ENCODE data around the gene APLP1.

Gene APLP1

DNA sequence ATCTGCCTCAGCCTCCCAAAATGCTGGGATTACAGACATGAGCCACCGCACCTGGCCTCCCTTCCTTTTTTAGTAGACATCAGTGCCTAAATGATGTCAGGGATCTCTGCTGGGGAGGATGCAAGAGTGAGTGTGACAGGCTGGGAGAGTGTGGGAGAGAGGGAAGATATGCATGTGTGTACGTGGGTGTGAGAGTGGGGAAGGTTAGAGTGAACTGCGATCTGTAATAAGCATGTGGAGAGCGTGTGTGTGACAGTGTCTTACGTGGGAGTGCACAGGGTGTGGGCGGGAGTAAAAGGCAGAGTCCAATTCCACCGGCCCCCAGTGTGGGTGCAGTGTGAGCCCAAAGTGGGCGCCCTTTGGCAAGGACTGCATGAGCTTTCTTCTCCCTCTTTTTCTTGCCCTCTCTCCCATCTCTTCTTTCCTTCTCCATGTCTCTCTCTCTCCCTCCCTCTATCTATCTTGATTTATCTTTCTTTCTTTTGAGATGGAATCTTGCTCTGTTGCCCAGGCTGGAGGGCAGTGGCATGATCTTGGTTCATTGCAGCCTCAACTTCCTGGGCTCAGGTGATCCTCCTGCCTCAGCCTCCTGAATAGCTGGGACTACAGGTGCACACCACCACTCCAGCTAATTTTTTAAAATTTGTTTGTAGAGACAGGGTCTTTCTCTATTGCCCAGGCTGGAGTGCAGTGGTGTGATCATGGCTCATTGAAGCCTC, 15.2 kb upstream of the APLP1 start:
- H3K9me3 ChIP-seq (ENCODE audit: control insufficient read depth, insufficient read depth, low read length): no peaks in the 10 kb centered on the region
- H3K4me1 ChIP-seq (ENCODE audit: control insufficient read depth, insufficient read depth, low read length): peaks cover 4% of the 10 kb centered on the region; the same call in 1 of the 2 replicates
- H3K27me3 ChIP-seq (ENCODE audit: control insufficient read depth, insufficient read depth, low read length): peaks cover 37% of the 10 kb centered on the region
- H3K36me3 ChIP-seq (ENCODE audit: control insufficient read depth, insufficient read depth, low read length): no peaks in the 10 kb centered on the region
- no peak overlapping the region for H3K4me3 ChIP-seq (ENCODE audit: low read depth, low read length)
- no peak overlapping the region for H3K27ac ChIP-seq (ENCODE audit: low read depth, low read length)
- H3K9ac ChIP-seq (ENCODE audit: low read depth, low read length): no peak overlapping the region

DNA sequence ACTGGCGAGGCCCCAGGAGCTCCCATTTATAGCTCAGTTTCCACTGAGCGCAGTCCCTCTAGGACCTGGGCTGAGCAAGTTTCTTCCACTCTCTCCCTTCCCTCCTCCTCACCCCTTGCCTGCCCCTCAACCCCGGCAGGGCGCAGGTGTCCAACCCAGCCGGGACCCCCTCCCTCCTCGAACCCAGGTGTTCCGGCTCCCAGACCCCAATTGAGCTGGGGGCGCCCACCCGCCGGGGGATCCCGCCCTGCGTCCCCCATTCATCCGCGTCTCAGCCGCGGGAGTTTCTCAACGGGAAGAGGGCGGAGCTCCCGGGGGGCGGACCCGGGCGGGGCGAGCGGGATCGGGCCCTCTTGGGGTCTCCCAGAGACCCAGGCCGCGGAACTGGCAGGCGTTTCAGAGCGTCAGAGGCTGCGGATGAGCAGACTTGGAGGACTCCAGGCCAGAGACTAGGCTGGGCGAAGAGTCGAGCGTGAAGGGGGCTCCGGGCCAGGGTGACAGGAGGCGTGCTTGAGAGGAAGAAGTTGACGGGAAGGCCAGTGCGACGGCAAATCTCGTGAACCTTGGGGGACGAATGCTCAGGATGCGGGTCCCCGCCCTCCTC, 11.7 kb upstream of the APLP1 start, which contains the start of gene KIRREL2:
Gene KIRREL2, plus strand, starts transcription at position 366 of the 604 bp plus-strand sequence. Its CDS starts 209 bp downstream, at position 575.
- Histone ChIP-seq H3K36me3 (ENCODE audit: control insufficient read depth, insufficient read depth, low read length) (no peaks in the 10 kb centered on the region), H3K4me3 (ENCODE audit: low read depth, low read length) (peak within 1 kb of the TSS; percentile 77), H3K9ac (ENCODE audit: low read depth, low read length) (no peak within 1 kb of the TSS), H3K4me1 (ENCODE audit: control insufficient read depth, insufficient read depth, low read length) (peaks cover 8% of the 10 kb centered on the region), H3K9me3 (ENCODE audit: control insufficient read depth, insufficient read depth, low read length) (no peaks in the 10 kb centered on the region), H3K27me3 (ENCODE audit: control insufficient read depth, insufficient read depth, low read length) (peaks cover 72% of the 10 kb centered on the region), H3K27ac (ENCODE audit: low read depth, low read length) (no peak within 1 kb of the TSS)

DNA sequence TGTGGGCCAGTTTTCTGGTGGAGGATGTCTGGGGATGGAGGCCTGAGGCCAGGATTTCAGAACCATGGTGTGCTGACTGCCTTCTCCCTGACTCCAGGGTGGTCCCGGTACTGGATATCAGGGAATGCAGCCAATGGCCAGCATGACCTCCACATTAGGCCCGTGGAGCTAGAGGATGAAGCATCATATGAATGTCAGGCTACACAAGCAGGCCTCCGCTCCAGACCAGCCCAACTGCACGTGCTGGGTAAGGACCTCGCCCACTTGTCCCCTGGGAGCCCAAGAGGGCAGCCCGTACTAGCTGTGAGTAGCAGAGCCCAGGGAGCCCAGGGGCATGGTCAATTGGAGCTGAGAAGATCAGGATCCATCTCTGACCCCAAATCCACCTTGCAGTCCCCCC, 10.1 kb upstream of the APLP1 start:
- H3K36me3 ChIP-seq (ENCODE audit: control insufficient read depth, insufficient read depth, low read length): no peaks in the 10 kb centered on the region
- H3K4me1 ChIP-seq (ENCODE audit: control insufficient read depth, insufficient read depth, low read length): peaks cover 10% of the 10 kb centered on the region
- H3K4me3 ChIP-seq (ENCODE audit: low read depth, low read length): no peak overlapping the region
- H3K9ac ChIP-seq (ENCODE audit: low read depth, low read length): no peak overlapping the region
- no peaks in the 10 kb centered on the region for H3K9me3 ChIP-seq (ENCODE audit: control insufficient read depth, insufficient read depth, low read length)
- H3K27ac ChIP-seq (ENCODE audit: low read depth, low read length): no peak overlapping the region
- peaks cover 85% of the 10 kb centered on the region for H3K27me3 ChIP-seq (ENCODE audit: control insufficient read depth, insufficient read depth, low read length)

DNA sequence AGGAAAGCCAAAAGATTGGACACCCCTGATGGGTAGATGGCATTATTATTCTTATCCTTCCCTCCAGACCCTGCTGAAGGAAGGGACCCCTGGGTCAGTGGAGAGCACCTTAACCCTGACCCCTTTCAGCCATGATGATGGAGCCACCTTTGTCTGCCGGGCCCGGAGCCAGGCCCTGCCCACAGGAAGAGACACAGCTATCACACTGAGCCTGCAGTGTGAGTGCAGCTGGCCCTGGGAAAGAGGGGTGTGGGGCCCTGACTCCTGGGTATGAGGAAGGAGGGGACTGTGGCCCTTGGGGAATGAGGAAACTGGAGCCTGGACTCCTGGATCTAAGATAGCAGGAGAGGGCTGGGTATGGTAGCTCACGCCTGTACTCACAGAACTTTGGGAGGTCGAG, 9.0 kb upstream of the APLP1 start:
- peaks cover 85% of the 10 kb centered on the region for H3K27me3 ChIP-seq (ENCODE audit: control insufficient read depth, insufficient read depth, low read length)
- H3K4me3 ChIP-seq (ENCODE audit: low read depth, low read length): no peak overlapping the region
- peaks cover 10% of the 10 kb centered on the region for H3K4me1 ChIP-seq (ENCODE audit: control insufficient read depth, insufficient read depth, low read length)
- no peaks in the 10 kb centered on the region for H3K9me3 ChIP-seq (ENCODE audit: control insufficient read depth, insufficient read depth, low read length)
- H3K27ac ChIP-seq (ENCODE audit: low read depth, low read length): no peak overlapping the region
- H3K9ac ChIP-seq (ENCODE audit: low read depth, low read length): no peak overlapping the region
- no peaks in the 10 kb centered on the region for H3K36me3 ChIP-seq (ENCODE audit: control insufficient read depth, insufficient read depth, low read length)

DNA sequence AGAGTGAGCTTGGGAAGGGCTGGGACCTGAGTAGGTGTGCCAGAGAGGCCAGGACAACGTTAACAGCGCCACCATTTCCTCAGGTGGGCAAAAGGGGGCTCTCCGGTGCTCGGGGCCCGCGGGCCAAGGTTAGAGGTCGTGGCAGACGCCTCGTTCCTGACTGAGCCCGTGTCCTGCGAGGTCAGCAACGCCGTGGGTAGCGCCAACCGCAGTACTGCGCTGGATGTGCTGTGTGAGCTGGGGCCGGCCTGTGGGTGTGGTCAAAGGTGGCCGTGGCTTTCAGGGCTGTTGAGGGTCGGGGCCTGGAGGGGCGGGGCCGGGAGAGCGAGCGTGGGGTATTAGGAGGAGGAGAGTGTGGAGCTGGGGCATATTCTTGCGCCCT, 7.9 kb upstream of the APLP1 start:
- Histone ChIP-seq H3K27me3 (ENCODE audit: control insufficient read depth, insufficient read depth, low read length) (peaks cover 77% of the 10 kb centered on the region), H3K27ac (ENCODE audit: low read depth, low read length) (no peak overlapping the region), H3K4me3 (ENCODE audit: low read depth, low read length) (peak overlapping the region; percentile 64), H3K9me3 (ENCODE audit: control insufficient read depth, insufficient read depth, low read length) (no peaks in the 10 kb centered on the region), H3K36me3 (ENCODE audit: control insufficient read depth, insufficient read depth, low read length) (no peaks in the 10 kb centered on the region), H3K4me1 (ENCODE audit: control insufficient read depth, insufficient read depth, low read length) (peaks cover 10% of the 10 kb centered on the region), H3K9ac (ENCODE audit: low read depth, low read length) (no peak overlapping the region)

DNA sequence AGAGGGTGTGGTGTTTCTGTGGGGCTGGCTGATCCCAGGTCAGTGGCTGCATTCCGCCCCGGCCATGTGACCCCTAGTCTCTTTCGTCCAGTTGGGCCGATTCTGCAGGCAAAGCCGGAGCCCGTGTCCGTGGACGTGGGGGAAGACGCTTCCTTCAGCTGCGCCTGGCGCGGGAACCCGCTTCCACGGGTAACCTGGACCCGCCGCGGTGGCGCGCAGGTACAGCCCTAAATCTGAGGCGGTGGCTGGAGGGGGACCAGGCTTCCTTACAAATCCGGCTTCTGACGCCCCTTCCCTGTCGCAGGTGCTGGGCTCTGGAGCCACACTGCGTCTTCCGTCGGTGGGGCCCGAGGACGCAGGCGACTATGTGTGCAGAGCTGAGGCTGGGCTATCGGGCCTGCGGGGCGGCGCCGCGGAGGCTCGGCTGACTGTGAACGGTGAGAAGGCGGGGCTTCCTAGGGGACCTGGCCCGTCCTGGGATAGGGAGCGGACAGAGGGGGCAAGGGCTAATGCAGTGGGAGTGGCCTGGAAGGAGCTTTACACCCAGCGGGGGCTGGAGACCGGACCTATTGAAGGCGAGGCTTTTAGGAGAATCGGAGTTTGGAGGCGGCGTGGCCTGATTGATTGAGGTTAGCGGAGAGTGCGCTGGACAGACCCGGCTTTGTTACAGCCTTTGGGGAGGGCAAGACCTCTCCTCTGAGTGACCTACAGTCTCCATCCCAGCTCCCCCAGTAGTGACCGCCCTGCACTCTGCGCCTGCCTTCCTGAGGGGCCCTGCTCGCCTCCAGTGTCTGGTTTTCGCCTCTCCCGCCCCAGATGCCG, 7.3 kb upstream of the APLP1 start:
- Histone ChIP-seq H3K9me3 (ENCODE audit: control insufficient read depth, insufficient read depth, low read length) (no peaks in the 10 kb centered on the region), H3K27ac (ENCODE audit: low read depth, low read length) (no peak overlapping the region), H3K27me3 (ENCODE audit: control insufficient read depth, insufficient read depth, low read length) (peaks cover 76% of the 10 kb centered on the region), H3K4me1 (ENCODE audit: control insufficient read depth, insufficient read depth, low read length) (peaks cover 5% of the 10 kb centered on the region), H3K9ac (ENCODE audit: low read depth, low read length) (no peak overlapping the region), H3K4me3 (ENCODE audit: low read depth, low read length) (peak overlapping the region; percentile 64), H3K36me3 (ENCODE audit: control insufficient read depth, insufficient read depth, low read length) (no peaks in the 10 kb centered on the region)

DNA sequence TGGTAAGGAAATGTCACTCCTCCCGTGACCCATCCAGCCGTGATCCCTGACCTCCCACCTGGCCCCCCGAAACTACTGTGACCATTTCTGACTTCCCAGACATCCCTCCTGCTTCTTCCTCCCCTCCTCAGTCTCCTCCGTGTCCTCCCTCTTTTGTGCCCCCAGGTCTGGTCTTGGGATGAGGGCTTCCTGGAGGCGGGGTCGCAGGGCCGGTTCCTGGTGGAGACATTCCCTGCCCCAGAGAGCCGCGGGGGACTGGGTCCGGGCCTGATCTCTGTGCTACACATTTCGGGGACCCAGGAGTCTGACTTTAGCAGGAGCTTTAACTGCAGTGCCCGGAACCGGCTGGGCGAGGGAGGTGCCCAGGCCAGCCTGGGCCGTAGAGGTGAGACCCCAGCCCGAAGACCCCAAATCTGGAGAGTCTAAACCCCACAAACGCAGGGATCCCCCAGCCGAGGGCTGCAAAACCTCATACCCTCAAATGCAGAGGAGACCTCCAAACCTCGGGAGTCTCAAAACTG, 6.7 kb upstream of the APLP1 start:
- H3K27ac ChIP-seq (ENCODE audit: low read depth, low read length): no peak overlapping the region
- no peak overlapping the region for H3K9ac ChIP-seq (ENCODE audit: low read depth, low read length)
- peaks cover 73% of the 10 kb centered on the region for H3K27me3 ChIP-seq (ENCODE audit: control insufficient read depth, insufficient read depth, low read length)

DNA sequence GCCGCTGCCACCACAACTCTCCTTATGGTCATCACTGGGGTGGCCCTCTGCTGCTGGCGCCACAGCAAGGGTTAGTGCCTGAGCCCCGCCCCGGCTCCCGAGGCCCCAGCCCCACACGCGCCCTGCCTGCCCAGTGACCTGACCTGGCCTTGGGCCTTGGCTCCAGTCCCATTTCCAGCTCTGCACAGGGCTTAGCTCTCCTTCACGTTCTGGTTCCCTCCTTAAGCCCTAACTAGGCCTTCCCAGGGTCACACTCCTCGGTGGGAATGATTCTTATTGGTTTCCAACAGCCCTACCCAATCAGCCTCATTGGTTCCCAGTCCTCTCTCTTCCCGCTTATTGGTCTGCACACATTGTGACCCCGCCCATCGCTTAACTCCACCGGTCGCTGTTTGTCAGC, 5.8 kb upstream of the APLP1 start:
- Histone ChIP-seq H3K9ac (ENCODE audit: low read depth, low read length) (no peak overlapping the region), H3K9me3 (ENCODE audit: control insufficient read depth, insufficient read depth, low read length) (no peaks in the 10 kb centered on the region), H3K27me3 (ENCODE audit: control insufficient read depth, insufficient read depth, low read length) (peaks cover 73% of the 10 kb centered on the region), H3K27ac (ENCODE audit: low read depth, low read length) (no peak overlapping the region), H3K4me1 (ENCODE audit: control insufficient read depth, insufficient read depth, low read length) (peaks cover 5% of the 10 kb centered on the region), H3K4me3 (ENCODE audit: low read depth, low read length) (no peak overlapping the region), H3K36me3 (ENCODE audit: control insufficient read depth, insufficient read depth, low read length) (no peaks in the 10 kb centered on the region)

More for the DNA sequence above, 6.7 kb upstream of the APLP1 start:
- no peaks in the 10 kb centered on the region for H3K36me3 ChIP-seq (ENCODE audit: control insufficient read depth, insufficient read depth, low read length)
- no peaks in the 10 kb centered on the region for H3K9me3 ChIP-seq (ENCODE audit: control insufficient read depth, insufficient read depth, low read length)
- peaks cover 5% of the 10 kb centered on the region for H3K4me1 ChIP-seq (ENCODE audit: control insufficient read depth, insufficient read depth, low read length)
- H3K4me3 ChIP-seq (ENCODE audit: low read depth, low read length): peak overlapping the region; percentile 64

DNA sequence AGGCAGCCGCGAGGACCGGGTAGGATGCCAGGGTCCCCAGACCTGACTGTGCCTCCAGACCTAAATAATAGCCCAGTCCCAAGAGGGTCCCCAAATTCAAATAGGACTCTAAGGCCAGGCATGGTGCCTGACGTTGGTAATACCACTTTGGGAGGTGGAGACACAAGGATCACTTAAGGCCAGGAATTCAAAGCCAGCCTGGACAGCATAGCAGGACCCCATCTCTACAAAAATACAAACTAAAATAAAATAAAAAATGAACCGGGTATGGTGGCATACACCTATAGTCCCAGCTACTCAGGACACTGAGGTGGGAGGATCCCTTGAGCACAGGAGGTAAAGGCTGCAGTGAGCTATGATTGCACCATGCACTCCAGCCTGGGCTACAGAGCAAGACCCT, 5.4 kb upstream of the APLP1 start:
- H3K4me3 ChIP-seq (ENCODE audit: low read depth, low read length): no peak overlapping the region
- no peak overlapping the region for H3K9ac ChIP-seq (ENCODE audit: low read depth, low read length)
- H3K27ac ChIP-seq (ENCODE audit: low read depth, low read length): no peak overlapping the region
- H3K9me3 ChIP-seq (ENCODE audit: control insufficient read depth, insufficient read depth, low read length): no peaks in the 10 kb centered on the region
- H3K4me1 ChIP-seq (ENCODE audit: control insufficient read depth, insufficient read depth, low read length): peaks cover 7% of the 10 kb centered on the region
- H3K27me3 ChIP-seq (ENCODE audit: control insufficient read depth, insufficient read depth, low read length): peaks cover 73% of the 10 kb centered on the region
- H3K36me3 ChIP-seq (ENCODE audit: control insufficient read depth, insufficient read depth, low read length): no peaks in the 10 kb centered on the region

DNA sequence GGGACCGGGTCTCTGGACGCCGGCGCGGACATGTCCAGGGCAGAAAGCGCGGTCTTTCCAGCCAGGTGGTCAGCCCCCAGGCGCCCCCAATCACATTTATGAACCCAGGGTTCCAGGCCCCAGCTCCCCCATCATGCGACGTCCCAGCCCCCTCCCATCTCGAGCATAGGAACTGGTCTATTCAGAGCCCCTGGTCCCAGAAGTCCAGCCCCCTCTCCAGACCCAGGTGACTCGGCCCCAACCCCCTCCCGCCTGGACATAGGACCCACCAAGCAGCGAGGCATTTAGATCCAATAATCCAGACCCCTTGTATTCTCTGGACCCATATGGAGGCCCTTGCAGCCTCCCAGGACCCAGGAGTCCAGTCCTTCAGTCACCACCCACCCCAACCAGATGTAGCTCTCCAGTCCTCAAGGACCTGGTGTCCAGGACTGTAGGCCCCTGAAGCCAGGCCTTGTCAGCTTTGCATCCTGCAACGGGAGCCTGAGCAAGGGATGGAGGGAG, 501 bp downstream of the APLP1 start:
- Histone ChIP-seq H3K9ac (ENCODE audit: low read depth, low read length) (no peak overlapping the region), H3K36me3 (ENCODE audit: control insufficient read depth, insufficient read depth, low read length) (no peaks in the 10 kb centered on the region), H3K27ac (ENCODE audit: low read depth, low read length) (no peak overlapping the region), H3K9me3 (ENCODE audit: control insufficient read depth, insufficient read depth, low read length) (no peaks in the 10 kb centered on the region), H3K27me3 (ENCODE audit: control insufficient read depth, insufficient read depth, low read length) (peaks cover 29% of the 10 kb centered on the region), H3K4me1 (ENCODE audit: control insufficient read depth, insufficient read depth, low read length) (peaks cover 2% of the 10 kb centered on the region; the same call in 1 of the 2 replicates), H3K4me3 (ENCODE audit: low read depth, low read length) (peak overlapping the region; percentile 62)
